HL-60/S4 (cell line): ENCODE results near the gene TNS3.
"Not testable (repeated sequence)": the region's sequence is repeated elsewhere in the genome, so short reads cannot be mapped to it uniquely, and the experiment has no call there.

Experiments used
- in situ Hi-C: fragments of 300-500 bp; cut with MboI; formaldehyde crosslinking; loops from 2 replicates; pipeline ENCODE4 v1.14.3; 2022; ENCODE audit warnings: low sequenced_read_pairs

TNS3 gene

DNA sequence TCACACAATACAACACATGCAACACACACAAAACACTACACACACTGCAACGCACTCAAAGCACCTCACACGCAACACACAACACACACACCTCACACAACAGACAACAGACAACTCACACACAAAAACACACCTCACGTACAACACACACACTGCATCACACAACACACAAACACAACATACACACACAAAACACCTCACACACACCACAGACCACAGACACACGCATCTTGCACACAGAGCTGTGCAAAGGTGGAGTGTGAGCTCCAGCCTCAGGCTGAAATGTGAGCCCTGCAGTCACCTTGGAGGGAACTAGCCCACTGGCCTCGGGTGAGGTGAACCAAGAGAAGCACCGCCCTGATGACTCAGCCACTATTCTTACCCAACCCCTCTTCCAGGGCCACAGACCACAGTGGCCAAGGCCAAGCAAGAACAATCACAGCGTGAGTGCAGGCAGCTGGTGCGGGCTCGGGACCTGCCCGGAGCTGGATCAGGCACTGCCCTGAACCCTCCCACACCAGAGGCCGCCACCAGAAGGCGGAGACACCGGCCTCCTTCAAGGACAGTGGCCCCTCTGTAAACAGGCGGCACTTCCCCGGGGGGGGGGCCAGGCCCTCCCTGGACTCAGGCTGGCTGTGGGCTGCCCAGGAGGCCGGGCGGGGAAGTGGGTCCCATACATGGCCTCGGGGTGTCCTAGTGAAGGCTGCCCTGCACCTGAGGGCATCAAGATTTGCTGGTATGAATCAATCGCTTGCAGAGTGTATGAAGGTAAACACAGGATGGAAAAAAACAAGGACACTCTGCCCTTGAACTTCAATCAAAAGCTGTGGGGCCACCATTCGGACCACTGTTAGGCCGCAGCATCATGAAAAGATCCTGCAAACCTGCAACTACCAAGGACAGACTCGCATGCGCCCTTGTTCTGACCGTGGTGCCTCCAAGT lies 106.7 kb downstream of the TNS3 start:
- in situ Hi-C loops, result no loop called here

DNA sequence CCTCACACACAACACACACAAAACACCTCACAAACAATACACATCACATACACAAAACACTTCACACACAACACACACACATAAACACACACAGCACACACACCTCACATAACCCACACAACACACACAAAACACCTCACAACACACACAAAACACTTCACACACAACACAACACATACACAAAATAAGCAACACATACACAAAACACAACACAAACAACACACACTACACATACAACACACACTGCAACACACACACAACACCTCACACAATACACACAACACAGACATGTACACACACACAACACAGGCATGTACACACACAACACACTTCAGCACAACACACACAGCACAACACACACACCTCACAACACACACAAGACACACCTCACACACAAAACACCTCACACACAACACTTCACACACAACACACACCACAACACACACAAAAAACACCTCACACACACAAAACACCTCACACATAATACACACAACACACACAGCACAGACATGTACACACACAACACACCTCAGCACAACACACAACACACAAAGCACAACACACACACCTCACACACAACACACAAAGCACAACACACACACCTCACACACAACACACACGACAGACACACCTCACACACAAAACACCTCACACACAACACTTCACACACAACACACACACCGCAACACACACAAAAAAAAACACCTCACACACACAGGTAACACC lies 107.5 kb downstream of the TNS3 start:
- in situ Hi-C loops, result no loop called here

DNA sequence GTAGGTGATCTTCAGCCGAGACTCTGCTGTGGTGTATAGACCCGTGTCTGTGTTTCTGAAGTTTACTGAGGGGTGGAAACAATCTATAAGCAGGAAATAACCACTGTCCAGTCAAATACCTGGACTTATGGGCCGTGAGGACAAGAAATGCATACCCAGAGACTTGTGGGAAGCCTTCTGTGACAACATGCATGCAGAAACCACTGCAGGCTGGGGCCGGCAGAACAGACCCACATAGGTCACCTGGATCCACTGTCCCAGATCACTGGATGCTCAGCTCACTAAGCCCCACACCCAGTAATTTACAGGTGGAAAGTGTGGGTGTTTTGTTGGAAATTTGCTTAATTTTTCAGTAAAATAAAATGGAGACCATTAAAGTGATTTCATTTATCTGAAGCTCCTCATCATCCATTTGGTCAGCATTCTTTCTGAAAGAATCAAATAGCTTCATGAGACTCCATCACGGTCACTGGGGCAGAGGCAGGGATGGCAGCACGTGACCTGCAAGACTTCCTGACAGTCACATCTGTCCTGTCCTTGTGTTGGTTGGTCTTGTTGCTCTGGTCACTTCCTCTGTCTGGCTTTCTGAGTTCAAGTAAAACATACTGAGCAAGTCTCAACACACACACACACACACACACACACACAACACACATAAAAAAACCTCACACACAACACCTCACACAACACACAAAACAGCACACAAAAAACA lies 108.3 kb downstream of the TNS3 start:
- in situ Hi-C loops, result no loop called here

DNA sequence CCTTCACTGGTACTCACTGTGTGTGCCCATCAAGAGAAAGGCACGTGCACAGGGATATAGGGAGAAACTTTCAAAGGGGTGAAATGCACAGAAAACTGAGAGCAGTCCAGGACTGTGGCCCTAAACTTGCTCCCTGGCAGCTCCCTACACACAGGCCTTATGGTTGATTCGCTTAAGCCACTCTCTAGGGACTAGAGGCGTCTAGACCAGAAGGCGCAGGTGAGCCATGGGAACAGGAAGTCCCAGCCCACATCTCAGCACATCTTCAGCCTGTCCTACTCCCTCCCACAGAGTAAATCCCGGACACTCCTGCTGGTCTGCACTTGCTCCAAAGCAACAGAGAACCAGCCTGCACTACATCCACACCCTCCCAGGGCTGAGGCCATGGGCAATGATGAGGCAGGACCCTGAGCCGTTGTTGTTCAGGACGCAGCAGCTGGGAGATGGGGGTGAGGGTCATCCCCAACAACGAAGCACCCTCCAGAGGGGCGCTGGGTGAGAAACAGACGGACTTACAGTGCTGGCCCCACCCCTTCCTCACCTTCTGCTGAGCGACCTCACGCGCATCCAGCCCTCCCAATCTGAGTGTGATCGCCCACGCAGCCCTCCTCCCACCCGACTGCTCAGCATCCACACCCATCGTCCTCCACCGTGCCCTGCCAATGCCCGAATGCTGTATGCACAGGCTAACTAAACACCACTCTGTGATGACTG lies 109.3 kb downstream of the TNS3 start:
- in situ Hi-C loops, result no loop called here

DNA sequence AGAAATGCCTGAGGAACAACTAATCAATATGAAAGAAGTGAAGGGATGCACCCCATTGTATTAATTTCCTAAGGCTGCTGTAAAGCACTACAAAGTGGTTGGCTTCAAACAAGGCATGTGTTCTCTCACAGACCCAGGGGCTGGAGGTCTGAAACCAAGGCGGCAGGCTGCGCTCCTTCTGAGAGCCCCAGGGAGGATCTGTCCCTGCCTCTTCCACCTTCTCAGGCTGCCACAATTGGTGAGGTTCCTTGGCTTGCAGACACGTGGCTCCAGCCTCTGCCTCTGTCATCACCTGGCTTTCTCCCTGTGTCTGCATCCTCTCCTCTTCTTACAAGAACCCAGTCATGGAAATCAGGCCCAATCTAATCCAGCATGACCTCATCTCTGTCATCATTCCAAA lies 110.1 kb downstream of the TNS3 start:
- in situ Hi-C loops, result no loop called here

DNA sequence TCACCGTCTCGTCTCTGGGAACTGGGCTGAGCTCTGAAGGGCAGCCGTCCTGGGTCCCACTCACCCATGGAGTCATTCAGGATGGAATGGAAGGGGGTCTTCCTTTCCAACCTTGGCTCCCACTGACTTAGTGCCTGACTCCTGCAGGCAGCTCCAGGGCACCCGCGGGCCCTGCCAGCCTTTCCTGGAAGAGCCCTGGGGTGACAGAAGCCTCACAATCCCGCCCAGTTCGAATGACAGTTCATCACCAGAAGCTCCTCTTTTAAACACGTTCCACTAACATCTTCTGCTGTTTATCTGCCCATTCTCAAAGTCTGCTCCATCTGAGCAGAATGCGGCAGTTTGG lies 110.6 kb downstream of the TNS3 start:
- in situ Hi-C loops, result no loop called here

DNA sequence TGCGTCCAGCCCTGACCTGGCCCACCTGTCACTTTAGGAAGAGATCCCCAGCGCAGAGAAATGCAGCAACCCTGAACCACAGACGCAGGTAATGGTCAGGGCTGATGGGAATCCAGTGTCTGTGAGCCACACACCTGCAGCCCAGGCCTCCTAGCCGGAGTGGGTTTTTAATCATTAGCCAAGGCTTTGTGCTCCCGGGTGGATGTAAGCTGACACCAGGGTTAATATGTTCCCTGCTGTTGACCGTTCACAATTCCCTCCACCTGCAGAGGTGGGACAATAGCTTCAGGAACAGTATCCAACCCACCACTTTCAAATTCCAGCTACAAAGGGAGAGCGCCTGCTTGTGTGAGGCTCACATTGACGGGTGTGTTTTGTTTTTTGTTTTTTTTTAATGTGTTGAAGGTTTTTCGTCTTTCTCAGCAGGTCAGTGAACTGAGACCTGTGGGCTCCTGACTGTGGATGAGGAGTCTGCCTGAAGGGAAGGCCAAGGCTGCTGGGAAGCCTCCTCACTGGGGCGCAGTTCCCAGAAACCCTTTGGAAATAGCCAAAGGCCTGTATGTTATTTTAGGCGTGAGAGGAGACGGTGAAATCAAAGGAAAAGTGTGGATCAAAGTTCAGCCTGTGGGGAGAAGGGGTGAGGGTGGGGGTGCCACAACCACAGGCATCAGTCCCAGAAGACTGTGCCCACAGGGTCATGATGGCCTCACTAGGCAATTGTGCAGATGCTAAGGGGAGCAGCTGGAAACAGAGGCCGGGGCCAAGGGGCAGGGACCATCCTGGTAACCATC lies 111.1 kb downstream of the TNS3 start:
- in situ Hi-C loops, result no loop called here

DNA sequence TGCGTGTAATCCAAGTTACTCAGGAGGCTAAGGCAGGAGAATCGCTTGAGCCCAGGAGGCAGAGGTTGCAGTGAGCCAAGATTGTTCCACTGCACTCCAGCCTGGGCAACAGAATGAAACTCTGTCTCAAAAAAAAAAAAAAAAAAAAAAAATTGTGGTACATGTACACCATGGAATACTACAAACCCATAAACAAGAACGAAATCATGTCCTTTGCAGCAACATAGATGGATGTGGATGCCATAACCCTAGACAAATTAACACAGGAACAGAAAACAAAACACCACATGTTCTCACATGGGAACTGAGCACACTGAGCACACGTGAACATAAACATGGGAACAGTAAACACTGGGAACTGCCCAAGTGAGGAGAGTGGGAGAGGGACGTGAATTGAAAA lies 112.1 kb downstream of the TNS3 start:
- in situ Hi-C loops, result not testable (repeated sequence)

DNA sequence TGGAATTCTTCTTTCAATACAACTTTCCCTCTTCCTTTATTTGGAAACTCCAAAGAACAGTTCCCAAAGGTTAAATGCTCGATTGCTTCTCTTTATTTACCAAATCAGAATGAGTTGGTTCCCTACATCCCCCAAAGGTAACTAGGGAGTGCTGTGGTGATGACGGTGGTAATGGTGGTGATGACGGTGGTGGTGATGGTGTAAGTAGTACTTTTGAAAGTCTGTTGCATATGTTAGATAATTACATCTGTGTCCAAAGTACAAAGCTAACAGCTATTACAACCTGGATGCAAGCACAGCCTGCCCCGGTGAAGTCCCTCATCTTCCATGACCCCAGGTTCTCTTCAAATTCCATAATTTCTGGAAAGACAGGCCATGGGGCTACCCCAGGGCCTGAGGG lies 115.1 kb downstream of the TNS3 start:
- in situ Hi-C loops, result no loop called here

DNA sequence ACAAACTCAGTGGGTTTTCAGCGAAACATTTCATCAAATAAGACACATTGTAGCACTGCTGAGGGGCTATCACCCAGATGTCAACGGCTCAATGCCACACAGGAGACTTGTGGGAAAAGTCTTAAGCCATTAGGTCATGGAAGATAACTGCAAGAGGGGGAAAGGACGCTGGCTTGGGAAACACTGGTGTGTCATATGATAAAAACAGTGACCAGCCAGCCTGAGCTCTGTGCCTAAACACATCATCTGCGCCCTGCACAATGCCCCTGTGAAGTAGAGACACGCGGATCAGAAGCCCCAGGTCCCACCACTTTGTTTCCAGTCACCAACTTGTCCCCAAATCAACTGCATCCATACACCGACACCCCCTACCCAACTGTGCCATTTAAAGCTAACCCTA lies 116.7 kb downstream of the TNS3 start:
- in situ Hi-C loops, result no loop called here

DNA sequence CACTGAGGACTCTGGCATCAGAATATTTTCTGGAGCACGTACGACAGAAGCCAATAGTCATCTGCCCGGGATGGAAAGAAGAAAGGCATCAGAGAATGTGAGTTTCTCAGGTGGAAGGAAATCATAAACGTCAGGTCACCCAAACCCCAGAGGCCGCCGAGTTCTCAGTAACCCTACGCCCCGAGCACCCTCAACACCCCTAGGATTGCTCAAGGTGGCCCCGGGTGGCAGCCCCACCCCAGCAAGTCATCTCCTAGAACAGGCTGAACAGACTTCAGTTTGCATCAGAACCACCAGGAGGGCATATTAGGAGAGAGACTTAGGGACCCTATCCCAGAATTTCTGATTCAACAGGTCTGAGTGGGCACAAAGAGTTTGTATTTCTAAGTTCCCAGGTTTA lies 117.6 kb downstream of the TNS3 start:
- in situ Hi-C loops, result no loop called here

DNA sequence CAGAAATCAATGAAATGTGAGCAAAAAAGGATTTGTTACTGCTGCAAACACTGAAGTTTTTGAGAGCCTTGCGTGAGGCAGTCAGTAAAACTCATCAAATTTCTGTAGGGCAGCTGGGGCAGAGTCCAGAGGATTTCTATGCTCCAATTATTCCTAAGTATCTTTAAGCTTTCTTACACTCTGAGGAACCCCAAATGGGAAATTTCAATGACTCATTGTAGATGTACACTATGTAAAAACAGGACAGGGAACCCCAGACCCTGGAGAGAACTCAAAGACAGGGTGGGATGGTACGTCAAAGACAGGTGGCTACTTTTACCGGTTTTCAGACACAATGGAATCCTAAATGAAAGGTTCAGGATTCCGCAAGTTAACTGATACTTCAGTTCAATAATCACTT lies 120.2 kb downstream of the TNS3 start:
- in situ Hi-C loops, result no loop called here

DNA sequence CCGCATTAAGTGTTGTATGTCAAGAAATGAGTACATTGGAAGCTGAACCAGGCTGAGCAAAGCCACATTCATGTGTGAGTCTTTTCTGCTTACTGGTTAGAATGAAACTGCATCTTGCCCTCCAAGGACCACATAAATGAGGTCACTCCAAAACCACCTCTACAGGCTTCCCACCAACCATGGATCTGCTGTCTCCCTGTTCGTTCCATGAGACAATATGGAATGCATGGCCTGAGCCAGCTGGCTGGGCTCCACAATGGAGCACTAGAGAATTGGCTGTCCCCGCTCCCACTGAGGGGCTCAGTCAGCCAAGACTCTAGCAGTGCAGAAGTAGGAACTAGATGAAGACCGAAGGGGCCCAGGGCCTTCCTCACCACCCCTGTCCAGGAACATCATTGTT lies 120.8 kb downstream of the TNS3 start:
- in situ Hi-C loops, result no loop called here

DNA sequence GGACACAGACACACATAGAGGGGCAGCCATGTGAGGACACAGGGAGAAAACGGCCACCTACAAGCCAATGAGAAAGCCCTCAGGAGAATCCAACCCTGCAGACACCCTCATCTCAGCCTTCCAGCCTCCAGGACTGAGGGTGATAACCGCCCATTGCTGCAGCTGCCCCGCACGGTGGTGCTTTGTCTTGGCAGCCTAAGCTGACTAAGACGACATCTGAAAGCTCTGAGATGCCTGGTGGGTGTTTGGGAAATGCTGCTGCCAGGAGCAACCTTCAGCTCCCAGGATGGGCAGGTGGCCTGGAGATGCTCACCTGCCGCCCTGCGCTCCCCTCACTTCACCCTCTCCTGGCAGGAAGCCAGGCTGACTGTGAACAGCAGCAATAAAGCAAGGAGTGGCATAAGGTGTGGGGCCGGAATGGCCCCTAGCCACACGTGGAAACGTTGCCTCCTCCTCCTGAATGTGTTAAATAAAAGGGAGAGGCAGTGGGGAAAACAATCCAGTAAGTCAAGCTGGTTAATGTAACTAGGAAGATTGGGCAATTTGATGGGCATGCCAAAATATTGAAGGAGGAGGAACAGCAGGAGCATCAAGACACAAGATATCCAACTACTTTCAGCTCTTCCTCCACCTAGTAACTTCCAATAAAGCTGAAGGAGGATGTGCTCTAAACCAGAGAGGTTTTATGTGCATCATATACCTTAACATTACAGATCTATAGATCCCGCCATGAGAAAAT lies 121.5 kb downstream of the TNS3 start:
- in situ Hi-C loops, result no loop called here

DNA sequence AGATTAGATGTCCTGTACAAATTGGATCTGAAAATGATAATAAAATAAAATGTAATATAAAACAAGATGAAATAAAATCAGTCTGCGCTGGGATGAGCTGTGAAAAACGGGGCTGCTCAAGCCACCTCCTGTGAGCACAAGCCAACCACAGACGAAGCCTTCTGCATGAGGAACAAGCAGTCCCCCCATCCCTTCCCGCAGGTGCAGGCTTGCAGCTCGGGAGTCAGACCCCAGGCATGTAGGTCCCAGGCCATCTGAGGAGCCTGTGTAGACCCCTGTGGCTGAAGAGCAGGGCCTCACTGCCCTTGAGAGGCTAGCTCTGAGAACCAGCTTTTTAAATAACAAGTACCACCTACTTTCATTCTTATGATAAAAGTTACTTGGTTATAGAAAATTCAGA lies 123.4 kb downstream of the TNS3 start:
- in situ Hi-C loops, result no loop called here

DNA sequence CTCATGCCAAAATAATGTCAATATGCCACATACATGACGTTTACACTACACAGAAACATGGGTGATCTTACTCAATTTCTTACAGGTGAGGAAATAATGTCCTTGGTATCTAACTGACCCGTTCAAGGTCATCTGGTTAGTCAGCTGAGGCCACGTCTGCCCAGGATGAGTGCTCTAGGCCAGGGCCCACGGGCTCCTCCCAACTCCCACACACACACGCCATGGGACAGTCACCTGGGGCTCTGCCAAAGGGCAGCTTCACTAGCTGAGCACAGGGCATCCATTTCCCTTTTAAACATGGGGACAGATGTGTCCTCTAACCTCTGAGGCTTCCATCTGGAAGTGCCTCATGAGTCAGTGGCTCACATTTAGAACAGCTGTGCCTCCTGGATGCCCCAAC lies 123.9 kb downstream of the TNS3 start:
- in situ Hi-C loops, result no loop called here

DNA sequence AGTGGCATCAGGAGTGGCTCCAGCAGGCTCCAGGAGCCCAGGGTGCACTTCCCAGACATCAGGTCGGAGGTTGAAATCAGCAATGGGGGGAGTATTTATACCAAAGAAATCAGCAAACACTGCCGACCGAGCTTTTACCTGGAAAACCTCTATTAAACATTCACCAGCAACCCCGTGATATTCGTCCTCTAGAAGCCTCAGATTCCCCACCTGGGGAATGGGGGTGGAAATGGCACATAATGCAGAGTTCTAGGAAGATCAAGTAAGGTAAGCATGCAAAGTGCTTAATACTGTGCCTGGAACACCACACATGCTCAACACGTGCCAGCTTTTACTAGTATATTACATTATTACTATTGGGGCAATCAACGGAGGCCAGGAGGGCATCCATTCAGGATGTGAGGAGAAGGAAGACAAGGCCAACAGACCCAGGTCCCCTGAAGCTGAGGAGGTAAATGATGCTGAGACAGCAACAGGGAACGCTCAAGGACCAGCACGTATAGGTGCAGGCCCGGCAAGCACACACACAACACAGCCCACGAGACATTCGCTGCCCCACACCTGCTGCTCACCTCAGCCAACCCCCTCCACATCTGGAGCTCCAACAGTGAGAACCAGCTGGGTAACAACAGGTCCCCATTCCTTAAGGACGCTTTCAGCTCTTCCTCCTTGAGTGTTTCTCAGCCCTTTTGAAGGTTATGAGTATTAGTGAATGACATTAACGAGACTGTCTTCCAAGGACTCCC lies 125.5 kb downstream of the TNS3 start:
- in situ Hi-C loops, result no loop called here

DNA sequence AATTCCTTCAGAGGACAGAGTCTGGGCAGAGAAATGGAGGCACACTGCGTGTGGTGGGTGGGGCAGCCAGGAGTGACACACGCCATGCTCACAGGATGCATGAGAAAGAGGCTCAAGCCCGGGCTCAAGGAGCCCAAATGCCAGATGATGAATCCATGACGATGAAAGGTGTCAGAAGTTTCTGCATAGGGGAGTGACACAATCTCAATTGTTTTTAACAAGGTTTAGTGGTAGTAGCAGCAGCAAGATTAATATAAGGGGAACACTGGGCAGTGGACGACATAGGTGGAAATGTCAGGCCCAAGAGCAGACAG lies 126.1 kb downstream of the TNS3 start:
- in situ Hi-C loops, result no loop called here
